22Rv1 (cell line): Measurements from ENCODE around the gene GSG1L.

ENCODE experiments used
- CTCF ChIP-seq: fragments of 450-650 bp; IDR thresholded peaks from 2 replicates; pipeline ENCODE4 v1.5.1; 2017; ENCODE audit warnings: mild to moderate bottlenecking
- ZFX ChIP-seq: fragments of 450-650 bp; IDR thresholded peaks from 2 replicates; pipeline ENCODE4 v1.6.1; 2017; ENCODE audit warnings: antibody characterized with exemption, borderline replicate concordance

- no peak for TF ChIP-seq CTCF
- no peak for TF ChIP-seq ZFX
Observed at GRCh38 chr16:27759967-27760788, 303.3 kb downstream of the GSG1L start.
